Muscle layer of colon (tissue), 2 donors: ENCODE data around the gene MUSK.
"Not testable (repeated sequence)": the region's sequence is repeated elsewhere in the genome, so short reads cannot be mapped to it uniquely, and the experiment has no call there.

Experiments used
- H3K27ac ChIP-seq: one replicate; pipeline ENCODE4 v1.7.0; 2013; ENCODE audit warnings: low read depth, mild to moderate bottlenecking, low read length, moderate library complexity
- H3K27me3 ChIP-seq, 2 donors: one replicate each; pipeline ENCODE4 v1.7.0; 2013; ENCODE audit warnings: low read length in 2 of 2, mild to moderate bottlenecking in 2 of 2; ENCODE audit not compliant: insufficient read depth in 2 of 2, control insufficient read depth in 1 of 2
- H3K36me3 ChIP-seq: one replicate; pipeline ENCODE4 v1.7.0; 2013; ENCODE audit warnings: mild to moderate bottlenecking, low read length; ENCODE audit not compliant: insufficient read depth
- H3K4me1 ChIP-seq: one replicate; pipeline ENCODE4 v1.7.0; 2013; ENCODE audit warnings: mild to moderate bottlenecking, low read length; ENCODE audit not compliant: insufficient read depth
- H3K4me3 ChIP-seq, 2 donors: one replicate each; pipeline ENCODE4 v1.7.0; 2013; ENCODE audit warnings: low read length in 2 of 2, low read depth in 1 of 2, mild to moderate bottlenecking in 1 of 2, moderate library complexity in 1 of 2
- H3K9ac ChIP-seq: one replicate; pipeline ENCODE4 v1.7.0; 2013; ENCODE audit warnings: low read length
- H3K9me3 ChIP-seq: one replicate; pipeline ENCODE4 v1.7.0; 2013; ENCODE audit warnings: mild to moderate bottlenecking, low read length
- donor health status: abdominal sarcoma.
- donor health status: Adenocarcinoma of cecum.

Gene MUSK

GRCh38 chr9:110765926-110766325, 97.3 kb downstream of the MUSK start:
- H3K27me3 ChIP-seq, result no peaks in the 10 kb centered on the region
- no peak overlapping the region for H3K9ac ChIP-seq
- peaks cover 4% of the 10 kb centered on the region for H3K4me1 ChIP-seq
- no peak overlapping the region for H3K27ac ChIP-seq
- H3K36me3 ChIP-seq, result no peaks in the 10 kb centered on the region
- H3K4me3 ChIP-seq, result no peak overlapping the region
- no peaks in the 10 kb centered on the region for H3K9me3 ChIP-seq

DNA sequence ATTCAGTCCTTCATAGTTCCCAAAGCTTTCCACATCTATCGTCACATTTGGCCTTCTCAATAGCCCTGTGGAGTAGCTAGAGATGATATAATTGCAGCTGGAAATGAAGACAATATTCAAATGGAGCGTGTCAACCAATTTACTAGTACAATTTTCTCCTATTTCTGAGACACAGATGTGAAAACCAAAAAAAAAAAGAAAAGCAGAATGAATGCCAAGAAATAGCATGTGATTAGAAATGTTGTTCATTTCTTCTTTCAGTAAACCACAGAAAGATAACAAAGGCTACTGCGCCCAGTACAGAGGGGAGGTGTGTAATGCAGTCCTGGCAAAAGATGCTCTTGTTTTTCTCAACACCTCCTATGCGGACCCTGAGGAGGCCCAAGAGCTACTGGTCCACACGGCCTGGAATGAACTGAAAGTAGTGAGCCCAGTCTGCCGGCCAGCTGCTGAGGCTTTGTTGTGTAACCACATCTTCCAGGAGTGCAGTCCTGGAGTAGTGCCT, 99.0 kb downstream of the MUSK start:
- Histone ChIP-seq H3K9me3 (no peaks in the 10 kb centered on the region), H3K4me1 (peaks cover 4% of the 10 kb centered on the region), H3K9ac (no peak overlapping the region), H3K27me3 (no peaks in the 10 kb centered on the region), H3K36me3 (no peaks in the 10 kb centered on the region), H3K4me3 (no peak overlapping the region), H3K27ac (no peak overlapping the region)

- H3K36me3 ChIP-seq, result no peaks in the 10 kb centered on the region
- H3K27me3 ChIP-seq, result no peaks in the 10 kb centered on the region
- no peak overlapping the region for H3K9ac ChIP-seq
- H3K4me3 ChIP-seq, result no peak overlapping the region
- H3K9me3 ChIP-seq, result no peaks in the 10 kb centered on the region
- peaks cover 4% of the 10 kb centered on the region for H3K4me1 ChIP-seq
- no peak overlapping the region for H3K27ac ChIP-seq
Measured at GRCh38 chr9:110768886-110769285, 100.3 kb downstream of the MUSK start.

- Histone ChIP-seq H3K4me1 (peaks cover 4% of the 10 kb centered on the region), H3K4me3 (no peak overlapping the region), H3K36me3 (no peaks in the 10 kb centered on the region), H3K9ac (no peak overlapping the region), H3K27ac (no peak overlapping the region), H3K9me3 (no peaks in the 10 kb centered on the region), H3K27me3 (no peaks in the 10 kb centered on the region)
Measured at GRCh38 chr9:110769667-110770066, 101.1 kb downstream of the MUSK start.

DNA sequence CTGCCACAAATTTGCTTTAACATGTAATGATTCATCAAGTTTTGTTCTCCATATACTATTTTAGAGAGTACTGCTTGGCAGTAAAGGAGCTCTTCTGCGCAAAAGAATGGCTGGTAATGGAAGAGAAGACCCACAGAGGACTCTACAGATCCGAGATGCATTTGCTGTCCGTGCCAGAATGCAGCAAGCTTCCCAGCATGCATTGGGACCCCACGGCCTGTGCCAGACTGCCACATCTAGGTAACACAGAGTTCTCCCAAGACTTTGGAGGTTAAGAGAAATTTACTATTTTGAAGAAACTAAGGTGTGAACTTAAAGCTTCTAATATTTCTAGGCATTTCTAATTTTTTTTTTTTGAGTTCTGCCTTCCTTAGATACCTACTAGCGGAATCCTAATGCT, 107.1 kb downstream of the MUSK start:
- Histone ChIP-seq H3K36me3 (no peaks in the 10 kb centered on the region), H3K9ac (no peak overlapping the region), H3K9me3 (no peaks in the 10 kb centered on the region), H3K27ac (no peak overlapping the region), H3K4me3 (no peak overlapping the region), H3K27me3 (no peaks in the 10 kb centered on the region), H3K4me1 (no peaks in the 10 kb centered on the region)

- Histone ChIP-seq H3K9me3 (no peaks in the 10 kb centered on the region), H3K27me3 (no peaks in the 10 kb centered on the region), H3K27ac (no peak overlapping the region), H3K9ac (no peak overlapping the region), H3K4me3 (no peak overlapping the region), H3K36me3 (no peaks in the 10 kb centered on the region), H3K4me1 (no peaks in the 10 kb centered on the region)
Measured at GRCh38 chr9:110776221-110776620, 107.6 kb downstream of the MUSK start.

DNA sequence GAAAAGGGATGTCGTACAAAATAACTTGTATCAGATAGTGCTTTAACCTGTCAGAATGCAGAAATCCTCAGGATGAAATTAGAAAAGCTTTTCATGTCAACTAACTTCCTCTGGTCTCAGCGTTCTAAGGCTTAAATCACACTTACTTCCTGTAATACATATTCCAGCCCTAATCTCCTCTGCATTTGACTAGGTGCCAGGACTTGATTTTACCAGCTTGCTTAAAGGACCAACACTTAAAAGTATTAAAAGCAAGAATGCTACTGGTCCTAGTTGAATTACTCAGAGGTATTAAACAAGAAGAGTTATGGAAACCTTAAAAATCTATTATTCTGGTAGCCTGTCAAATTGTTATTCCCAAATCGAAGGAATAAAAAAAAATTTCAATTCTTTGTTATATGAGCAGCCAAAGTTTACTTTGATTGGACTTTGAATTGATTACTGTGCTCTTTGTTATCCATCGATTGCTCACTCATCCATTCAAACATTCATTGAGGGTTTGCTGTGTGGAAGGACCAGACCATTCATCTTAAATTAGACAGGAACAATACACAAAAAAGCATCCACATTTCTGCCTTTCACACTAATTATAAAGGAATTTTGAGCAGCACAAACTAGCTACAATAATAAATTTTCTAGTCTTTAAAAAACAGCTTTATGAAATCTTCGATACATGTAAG, 108.7 kb downstream of the MUSK start:
- Histone ChIP-seq H3K4me3 (no peak overlapping the region), H3K36me3 (no peaks in the 10 kb centered on the region), H3K9ac (no peak overlapping the region), H3K27ac (no peak overlapping the region), H3K4me1 (no peaks in the 10 kb centered on the region), H3K27me3 (no peaks in the 10 kb centered on the region), H3K9me3 (no peaks in the 10 kb centered on the region)

DNA sequence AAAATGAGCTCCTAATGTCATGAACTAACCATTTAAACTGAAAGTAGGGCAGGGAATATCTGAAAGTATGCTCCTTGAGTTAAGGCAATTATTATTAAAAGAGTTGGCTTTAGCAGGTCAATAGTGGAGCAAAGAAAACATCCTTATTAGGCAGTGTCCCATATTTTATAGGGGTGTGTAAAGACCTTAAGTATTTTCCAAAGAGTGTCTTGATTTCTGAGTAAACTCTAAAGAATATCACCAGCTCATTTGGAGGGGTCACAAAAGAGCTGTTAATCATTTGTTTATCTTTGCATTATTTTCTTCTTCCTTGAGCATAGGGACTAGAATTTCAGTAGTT, 109.3 kb downstream of the MUSK start:
- Histone ChIP-seq H3K9ac (no peak overlapping the region), H3K4me3 (no peak overlapping the region), H3K27ac (no peak overlapping the region), H3K27me3 (no peaks in the 10 kb centered on the region), H3K9me3 (no peaks in the 10 kb centered on the region), H3K4me1 (no peaks in the 10 kb centered on the region), H3K36me3 (no peaks in the 10 kb centered on the region)

DNA sequence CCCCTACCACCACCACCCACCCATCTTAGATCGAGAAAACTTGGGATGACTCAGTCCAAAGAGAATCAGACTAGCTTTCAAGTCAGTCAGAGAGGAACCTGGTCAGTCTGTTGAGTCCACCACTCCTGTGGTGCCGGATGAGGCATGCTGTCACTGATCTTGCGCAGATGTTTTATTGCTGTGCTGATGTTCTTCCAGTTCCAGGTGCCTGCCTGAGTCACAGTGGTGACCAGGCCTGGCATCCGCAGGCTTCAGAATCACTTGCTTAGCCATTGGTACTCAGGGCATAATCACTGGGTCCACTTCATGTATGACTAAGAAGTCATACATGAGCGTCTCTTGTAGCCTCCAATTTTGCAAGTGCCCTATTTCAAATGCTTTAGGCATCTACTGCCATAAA, 114.1 kb downstream of the MUSK start:
- Histone ChIP-seq H3K27me3 (no peaks in the 10 kb centered on the region), H3K4me1 (peaks cover 6% of the 10 kb centered on the region), H3K9me3 (no peaks in the 10 kb centered on the region), H3K4me3 (no peak overlapping the region), H3K9ac (no peak overlapping the region), H3K27ac (no peak overlapping the region), H3K36me3 (no peaks in the 10 kb centered on the region)

- Histone ChIP-seq H3K36me3 (no peaks in the 10 kb centered on the region), H3K9me3 (no peaks in the 10 kb centered on the region), H3K27me3 (no peaks in the 10 kb centered on the region), H3K27ac (no peak overlapping the region), H3K4me3 (no peak overlapping the region), H3K4me1 (peaks cover 6% of the 10 kb centered on the region), H3K9ac (no peak overlapping the region)
Measured at GRCh38 chr9:110784309-110784708, 115.7 kb downstream of the MUSK start.

GRCh38 chr9:110785166-110785565, 116.6 kb downstream of the MUSK start:
- H3K4me1 ChIP-seq, result peaks cover 6% of the 10 kb centered on the region
- H3K27ac ChIP-seq, result no peak overlapping the region
- no peaks in the 10 kb centered on the region for H3K36me3 ChIP-seq
- no peak overlapping the region for H3K9ac ChIP-seq
- no peak overlapping the region for H3K4me3 ChIP-seq
- H3K27me3 ChIP-seq, result no peaks in the 10 kb centered on the region
- no peaks in the 10 kb centered on the region for H3K9me3 ChIP-seq

GRCh38 chr9:110788396-110788795, 119.8 kb downstream of the MUSK start:
- not testable (repeated sequence) for H3K4me1 ChIP-seq, H3K9ac ChIP-seq, H3K36me3 ChIP-seq, H3K4me3 ChIP-seq, H3K9me3 ChIP-seq, H3K27me3 ChIP-seq, H3K27ac ChIP-seq
